PFSK-1 (cell line): ENCODE measurements around the gene METTL2B.

ENCODE experiments used
- FOXP2 ChIP-seq: optimal IDR thresholded peaks from 2 replicates; pipeline ENCODE3; 2011; ENCODE audit warnings: borderline replicate concordance, control low read depth, inconsistent platforms; ENCODE audit not compliant: insufficient read depth; ENCODE audit errors: extremely low read length, extremely low read depth
- POLR2AphosphoS5 ChIP-seq: IDR thresholded peaks from 2 replicates; pipeline ENCODE4 v1.6.1; 2012; ENCODE audit warnings: low read depth, mild to moderate bottlenecking, control low read depth, low read length, moderate library complexity
- SIN3A ChIP-seq: IDR thresholded peaks from 2 replicates; pipeline ENCODE4 v1.6.1; 2012; ENCODE audit warnings: mild to moderate bottlenecking, low read length, moderate library complexity, borderline replicate concordance; ENCODE audit not compliant: insufficient read depth
- TAF1 ChIP-seq: IDR thresholded peaks from 2 replicates; pipeline ENCODE4 v1.6.1; 2012; ENCODE audit warnings: low read length, control low read depth, borderline replicate concordance; ENCODE audit not compliant: insufficient read depth
- TF ChIP-seq, protein P1 (sequence below), 2 experiments: IDR thresholded peaks; 2 replicates each; pipeline versions ENCODE4 v1.6.1 to v1.8.0; 2011 to 2012; ENCODE audit warnings: low read depth in 2 of 2, low read length in 2 of 2, control low read depth in 1 of 2, inconsistent platforms in 1 of 2, mild to moderate bottlenecking in 1 of 2, moderate library complexity in 1 of 2; ENCODE audit not compliant: insufficient read depth in 1 of 2

DNA sequence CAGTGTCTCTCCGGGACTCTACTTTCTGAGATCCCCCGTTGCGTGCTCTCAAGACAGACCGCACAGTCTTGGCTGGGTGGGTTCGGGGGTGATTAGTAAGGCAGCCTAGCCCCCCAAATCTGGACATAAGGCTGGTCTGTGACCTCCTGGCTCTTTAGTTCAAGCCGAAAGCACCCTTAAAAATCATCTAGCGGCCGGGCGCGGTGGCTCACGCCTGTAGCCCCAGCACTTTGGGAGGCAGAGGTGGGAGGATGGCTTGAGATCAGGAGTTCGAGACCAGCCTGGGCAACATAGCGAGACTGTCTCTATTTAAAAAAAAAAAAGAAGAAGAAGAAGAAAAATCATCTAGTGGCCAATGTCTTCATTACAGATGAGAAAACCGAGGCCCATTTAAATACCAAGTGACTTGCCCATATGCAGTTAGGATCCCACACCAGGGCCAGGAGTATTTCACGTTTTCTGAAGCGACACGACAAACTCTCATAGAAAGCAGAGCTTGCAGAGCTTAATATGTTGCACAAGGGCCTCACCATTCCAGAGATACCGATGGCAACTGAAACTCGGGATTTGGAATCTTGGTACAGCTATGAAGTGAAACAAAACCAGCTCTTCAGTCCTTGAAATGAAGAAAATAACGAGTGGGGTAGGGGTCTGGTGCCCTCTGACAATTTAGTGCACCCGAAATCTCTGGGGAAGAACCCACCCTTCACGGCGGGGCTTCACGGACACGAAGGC lies 21.6 kb upstream of the METTL2B start:
- TF ChIP-seq POLR2AphosphoS5 (no peak), TAF1 (no peak), FOXP2 (no peak), SIN3A (no peak)
- TF ChIP-seq, protein P1, sequence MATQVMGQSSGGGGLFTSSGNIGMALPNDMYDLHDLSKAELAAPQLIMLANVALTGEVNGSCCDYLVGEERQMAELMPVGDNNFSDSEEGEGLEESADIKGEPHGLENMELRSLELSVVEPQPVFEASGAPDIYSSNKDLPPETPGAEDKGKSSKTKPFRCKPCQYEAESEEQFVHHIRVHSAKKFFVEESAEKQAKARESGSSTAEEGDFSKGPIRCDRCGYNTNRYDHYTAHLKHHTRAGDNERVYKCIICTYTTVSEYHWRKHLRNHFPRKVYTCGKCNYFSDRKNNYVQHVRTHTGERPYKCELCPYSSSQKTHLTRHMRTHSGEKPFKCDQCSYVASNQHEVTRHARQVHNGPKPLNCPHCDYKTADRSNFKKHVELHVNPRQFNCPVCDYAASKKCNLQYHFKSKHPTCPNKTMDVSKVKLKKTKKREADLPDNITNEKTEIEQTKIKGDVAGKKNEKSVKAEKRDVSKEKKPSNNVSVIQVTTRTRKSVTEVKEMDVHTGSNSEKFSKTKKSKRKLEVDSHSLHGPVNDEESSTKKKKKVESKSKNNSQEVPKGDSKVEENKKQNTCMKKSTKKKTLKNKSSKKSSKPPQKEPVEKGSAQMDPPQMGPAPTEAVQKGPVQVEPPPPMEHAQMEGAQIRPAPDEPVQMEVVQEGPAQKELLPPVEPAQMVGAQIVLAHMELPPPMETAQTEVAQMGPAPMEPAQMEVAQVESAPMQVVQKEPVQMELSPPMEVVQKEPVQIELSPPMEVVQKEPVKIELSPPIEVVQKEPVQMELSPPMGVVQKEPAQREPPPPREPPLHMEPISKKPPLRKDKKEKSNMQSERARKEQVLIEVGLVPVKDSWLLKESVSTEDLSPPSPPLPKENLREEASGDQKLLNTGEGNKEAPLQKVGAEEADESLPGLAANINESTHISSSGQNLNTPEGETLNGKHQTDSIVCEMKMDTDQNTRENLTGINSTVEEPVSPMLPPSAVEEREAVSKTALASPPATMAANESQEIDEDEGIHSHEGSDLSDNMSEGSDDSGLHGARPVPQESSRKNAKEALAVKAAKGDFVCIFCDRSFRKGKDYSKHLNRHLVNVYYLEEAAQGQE (IDR thresholded peaks at IDR 0.05; ENCODE audit: insufficient read depth in 1 of 2, low read depth in 2 of 2, low read length in 2 of 2), result no peak
